MM.1S (cell line): ENCODE data around the gene AGO1.

Experiments used
- CTCF ChIP-seq: fragments of 300-600 bp; sonication (generic); IDR thresholded peaks from 2 replicates; pipeline ENCODE4 v1.5.1; 2016; ENCODE audit warnings: antibody characterized with exemption, low read length, mixed read lengths
- EZH2phosphoT487 ChIP-seq: fragments of 300-600 bp; sonication (generic); IDR thresholded peaks from 2 replicates; pipeline ENCODE4 v1.6.1; 2018; ENCODE audit warnings: antibody characterized with exemption, low read length

GRCh38 chr1:35893051-35893879 is 10.3 kb downstream of the AGO1 start:
- TF ChIP-seq CTCF (no peak), EZH2phosphoT487 (no peak)
